T-helper 9 cell (primary cell): ENCODE measurements around the gene PTMS.

Experiments
- DNase-seq: peaks from one replicate; pipeline ENCODE4 v3.0.0-alpha.2; 2020

The PTMS gene

GRCh38 chr12:6772726-6773589 lies 6.8 kb downstream of the PTMS start:
- no peak for DNase-seq

GRCh38 chr12:6773590-6774351 lies 7.6 kb downstream of the PTMS start:
- DNase-seq: no peak

- DNase-seq: no peak
Observed at GRCh38 chr12:6774499-6775062, 8.4 kb downstream of the PTMS start.

GRCh38 chr12:6775185-6776174 lies 9.3 kb downstream of the PTMS start:
- no peak for DNase-seq

- DNase-seq: no peak
Observed at GRCh38 chr12:6777386-6777785, 11.2 kb downstream of the PTMS start.

- DNase-seq: no peak
Observed at GRCh38 chr12:6778217-6778573, 12.0 kb downstream of the PTMS start.

- DNase-seq: peak; percentile 88
Observed at GRCh38 chr12:6778574-6779550, 12.7 kb downstream of the PTMS start.

GRCh38 chr12:6779708-6780432 lies 13.7 kb downstream of the PTMS start:
- DNase-seq: no peak

GRCh38 chr12:6780573-6780972 lies 14.4 kb downstream of the PTMS start:
- no peak for DNase-seq

- no peak for DNase-seq
Observed at GRCh38 chr12:6782119-6782518, 16.0 kb downstream of the PTMS start.

GRCh38 chr12:6782850-6783566 lies 16.8 kb downstream of the PTMS start:
- no peak for DNase-seq

GRCh38 chr12:6783828-6784227 lies 17.7 kb downstream of the PTMS start:
- no peak for DNase-seq

GRCh38 chr12:6784296-6784695 lies 18.1 kb downstream of the PTMS start:
- no peak for DNase-seq

- no peak for DNase-seq
Observed at GRCh38 chr12:6784761-6785160, 18.6 kb downstream of the PTMS start.

- DNase-seq: no peak
Observed at GRCh38 chr12:6786416-6787094, 20.4 kb downstream of the PTMS start.

- DNase-seq: no peak
Observed at GRCh38 chr12:6787309-6787708, 21.1 kb downstream of the PTMS start.

- peak; percentile 53 for DNase-seq
Observed at GRCh38 chr12:6788972-6789924, 23.1 kb downstream of the PTMS start, which contains the start of gene CD4. Gene CD4, plus strand, starts transcription at chr12:6789528. Its CDS starts 10,611 bp downstream, at chr12:6800139.
